ENCODE results near the gene PAGR1. TPM values are rescaled to one million over a fixed set of nuclear protein-coding genes. Genes with fewer than 3 reads are reported as not detected.

The PAGR1 gene
- total and polyA plus RNA-seq, 2 of the 13 experiments (the other 11 are each of a cell fraction or from before 2014, with no cell fraction given) = 9.8 to 66.4 TPM

DNA sequence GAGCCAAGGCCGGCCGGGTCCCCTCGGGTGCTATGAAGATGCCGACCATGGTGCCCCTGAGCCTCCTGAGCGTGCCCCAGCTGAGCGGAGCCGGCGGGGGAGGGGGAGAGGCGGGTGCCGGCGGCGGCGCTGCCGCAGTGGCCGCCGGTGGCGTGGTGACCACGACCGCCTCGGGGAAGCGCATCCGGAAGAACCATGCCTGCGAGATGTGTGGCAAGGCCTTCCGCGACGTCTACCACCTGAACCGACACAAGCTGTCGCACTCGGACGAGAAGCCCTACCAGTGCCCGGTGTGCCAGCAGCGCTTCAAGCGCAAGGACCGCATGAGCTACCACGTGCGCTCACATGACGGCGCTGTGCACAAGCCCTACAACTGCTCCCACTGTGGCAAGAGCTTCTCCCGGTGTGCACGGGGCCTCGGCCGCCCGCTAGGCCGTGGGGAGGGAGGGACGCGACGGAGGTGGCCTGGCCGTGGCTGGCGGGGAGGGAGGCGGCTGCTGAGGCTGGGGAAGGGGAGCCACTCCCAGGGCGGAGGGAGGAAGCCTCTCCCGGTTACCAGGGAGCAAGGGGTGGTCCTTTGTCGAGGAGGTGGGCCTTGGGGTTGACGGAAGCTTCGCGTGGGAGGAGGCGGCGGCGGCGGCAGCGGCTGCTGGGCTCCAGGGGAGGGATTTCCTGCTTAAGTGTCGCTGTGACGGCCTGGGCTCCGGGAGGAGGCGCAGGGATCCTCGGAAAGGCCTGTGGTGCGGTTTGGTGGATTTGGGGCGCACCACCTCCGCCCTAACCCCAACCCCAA lies 8.3 kb upstream of the PAGR1 start (continued):
- TF ChIP-seq, protein P1, sequence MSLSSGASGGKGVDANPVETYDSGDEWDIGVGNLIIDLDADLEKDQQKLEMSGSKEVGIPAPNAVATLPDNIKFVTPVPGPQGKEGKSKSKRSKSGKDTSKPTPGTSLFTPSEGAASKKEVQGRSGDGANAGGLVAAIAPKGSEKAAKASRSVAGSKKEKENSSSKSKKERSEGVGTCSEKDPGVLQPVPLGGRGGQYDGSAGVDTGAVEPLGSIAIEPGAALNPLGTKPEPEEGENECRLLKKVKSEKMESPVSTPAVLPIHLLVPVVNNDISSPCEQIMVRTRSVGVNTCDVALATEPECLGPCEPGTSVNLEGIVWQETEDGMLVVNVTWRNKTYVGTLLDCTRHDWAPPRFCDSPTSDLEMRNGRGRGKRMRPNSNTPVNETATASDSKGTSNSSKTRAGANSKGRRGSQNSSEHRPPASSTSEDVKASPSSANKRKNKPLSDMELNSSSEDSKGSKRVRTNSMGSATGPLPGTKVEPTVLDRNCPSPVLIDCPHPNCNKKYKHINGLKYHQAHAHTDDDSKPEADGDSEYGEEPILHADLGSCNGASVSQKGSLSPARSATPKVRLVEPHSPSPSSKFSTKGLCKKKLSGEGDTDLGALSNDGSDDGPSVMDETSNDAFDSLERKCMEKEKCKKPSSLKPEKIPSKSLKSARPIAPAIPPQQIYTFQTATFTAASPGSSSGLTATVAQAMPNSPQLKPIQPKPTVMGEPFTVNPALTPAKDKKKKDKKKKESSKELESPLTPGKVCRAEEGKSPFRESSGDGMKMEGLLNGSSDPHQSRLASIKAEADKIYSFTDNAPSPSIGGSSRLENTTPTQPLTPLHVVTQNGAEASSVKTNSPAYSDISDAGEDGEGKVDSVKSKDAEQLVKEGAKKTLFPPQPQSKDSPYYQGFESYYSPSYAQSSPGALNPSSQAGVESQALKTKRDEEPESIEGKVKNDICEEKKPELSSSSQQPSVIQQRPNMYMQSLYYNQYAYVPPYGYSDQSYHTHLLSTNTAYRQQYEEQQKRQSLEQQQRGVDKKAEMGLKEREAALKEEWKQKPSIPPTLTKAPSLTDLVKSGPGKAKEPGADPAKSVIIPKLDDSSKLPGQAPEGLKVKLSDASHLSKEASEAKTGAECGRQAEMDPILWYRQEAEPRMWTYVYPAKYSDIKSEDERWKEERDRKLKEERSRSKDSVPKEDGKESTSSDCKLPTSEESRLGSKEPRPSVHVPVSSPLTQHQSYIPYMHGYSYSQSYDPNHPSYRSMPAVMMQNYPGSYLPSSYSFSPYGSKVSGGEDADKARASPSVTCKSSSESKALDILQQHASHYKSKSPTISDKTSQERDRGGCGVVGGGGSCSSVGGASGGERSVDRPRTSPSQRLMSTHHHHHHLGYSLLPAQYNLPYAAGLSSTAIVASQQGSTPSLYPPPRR (CRISPR knock-in tag; IDR thresholded peaks at IDR 0.05; ENCODE audit: borderline replicate concordance) = peak; percentile 75; the same call in 1 of the 2 replicates
- TF ChIP-seq STAG1 (CRISPR knock-in tag; IDR thresholded peaks at IDR 0.05) (peak; percentile 76), ZNF713 (CRISPR knock-in tag; IDR thresholded peaks at IDR 0.05) (peak; percentile 79; the same call in 1 of the 2 replicates), ZSCAN20 (CRISPR knock-in tag; IDR thresholded peaks at IDR 0.05; ENCODE audit: borderline replicate concordance) (peak; percentile 79; the same call in 1 of the 2 replicates), ZNF703 (CRISPR knock-in tag; IDR thresholded peaks at IDR 0.05; ENCODE audit: borderline replicate concordance) (peak; percentile 95; the same call in 1 of the 2 replicates), PHF8 (CRISPR knock-in tag; IDR thresholded peaks at IDR 0.05) (peak; percentile 82), ZFP37 (CRISPR knock-in tag; IDR thresholded peaks at IDR 0.05; ENCODE audit: borderline replicate concordance) (peak; percentile 98), ZNF7 (CRISPR knock-in tag; IDR thresholded peaks at IDR 0.05) (no peak), NFKB2 (CRISPR knock-in tag; IDR thresholded peaks at IDR 0.05; ENCODE audit: borderline replicate concordance) (peak; percentile 100), ZNF33B (CRISPR knock-in tag; IDR thresholded peaks at IDR 0.05) (peak; percentile 99; the same call in 1 of the 2 replicates), ZNF792 (CRISPR knock-in tag; IDR thresholded peaks at IDR 0.05) (peak; percentile 95), KLF12 (CRISPR knock-in tag; IDR thresholded peaks at IDR 0.05; ENCODE audit: borderline replicate concordance) (peak; percentile 95), ATF7 (IDR thresholded peaks at IDR 0.05) (no peak), ATF7 (CRISPR knock-in tag; IDR thresholded peaks at IDR 0.05) (peak; percentile 84; the same call in 1 of the 2 replicates), PCBP2 (optimal IDR thresholded peaks at IDR 0.05; ENCODE audit: low read depth, low read length, poor library complexity, severe bottlenecking) (no peak), MAFF (IDR thresholded peaks at IDR 0.05; ENCODE audit: low read depth, low read length) (no peak; the same call in 1 of the 2 replicates), ZNF331 (CRISPR knock-in tag; IDR thresholded peaks at IDR 0.05) (peak; percentile 84), ZNF816 (CRISPR knock-in tag; IDR thresholded peaks at IDR 0.05; ENCODE audit: borderline replicate concordance) (peak; percentile 66; the same call in 1 of the 2 replicates), ZFP36L1 (CRISPR knock-in tag; IDR thresholded peaks at IDR 0.05) (peak; percentile 98)
- TF ChIP-seq, protein P2, sequence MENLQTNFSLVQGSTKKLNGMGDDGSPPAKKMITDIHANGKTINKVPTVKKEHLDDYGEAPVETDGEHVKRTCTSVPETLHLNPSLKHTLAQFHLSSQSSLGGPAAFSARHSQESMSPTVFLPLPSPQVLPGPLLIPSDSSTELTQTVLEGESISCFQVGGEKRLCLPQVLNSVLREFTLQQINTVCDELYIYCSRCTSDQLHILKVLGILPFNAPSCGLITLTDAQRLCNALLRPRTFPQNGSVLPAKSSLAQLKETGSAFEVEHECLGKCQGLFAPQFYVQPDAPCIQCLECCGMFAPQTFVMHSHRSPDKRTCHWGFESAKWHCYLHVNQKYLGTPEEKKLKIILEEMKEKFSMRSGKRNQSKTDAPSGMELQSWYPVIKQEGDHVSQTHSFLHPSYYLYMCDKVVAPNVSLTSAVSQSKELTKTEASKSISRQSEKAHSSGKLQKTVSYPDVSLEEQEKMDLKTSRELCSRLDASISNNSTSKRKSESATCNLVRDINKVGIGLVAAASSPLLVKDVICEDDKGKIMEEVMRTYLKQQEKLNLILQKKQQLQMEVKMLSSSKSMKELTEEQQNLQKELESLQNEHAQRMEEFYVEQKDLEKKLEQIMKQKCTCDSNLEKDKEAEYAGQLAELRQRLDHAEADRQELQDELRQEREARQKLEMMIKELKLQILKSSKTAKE (CRISPR knock-in tag; IDR thresholded peaks at IDR 0.05; ENCODE audit: borderline replicate concordance) = peak; percentile 94
- TF ChIP-seq, protein P3, sequence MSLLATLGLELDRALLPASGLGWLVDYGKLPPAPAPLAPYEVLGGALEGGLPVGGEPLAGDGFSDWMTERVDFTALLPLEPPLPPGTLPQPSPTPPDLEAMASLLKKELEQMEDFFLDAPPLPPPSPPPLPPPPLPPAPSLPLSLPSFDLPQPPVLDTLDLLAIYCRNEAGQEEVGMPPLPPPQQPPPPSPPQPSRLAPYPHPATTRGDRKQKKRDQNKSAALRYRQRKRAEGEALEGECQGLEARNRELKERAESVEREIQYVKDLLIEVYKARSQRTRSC (CRISPR knock-in tag; IDR thresholded peaks at IDR 0.05; ENCODE audit: low read depth) = peak; percentile 98; the same call in 1 of the 2 replicates

All from HepG2 (cell line).